ENCODE data around the gene PRDM2.

PRDM2 gene

GRCh38 chr1:13786541-13786940 is 86.6 kb downstream of the PRDM2 start:
- H3K4me3 ChIP-seq (ENCODE audit: low read depth, low read length) = no peak overlapping the region
- H3K9me3 ChIP-seq = no peaks in the 10 kb centered on the region
- no peaks in the 10 kb centered on the region; the same call in 1 of the 2 replicates for H3K36me3 ChIP-seq
- no peak for TF ChIP-seq CTCF (IDR thresholded peaks at IDR 0.05; ENCODE audit: low read depth, low read length)
- DNase-seq = no peak
- H3K4me1 ChIP-seq = no peaks in the 10 kb centered on the region
- H3K27me3 ChIP-seq = no peaks in the 10 kb centered on the region

DNA sequence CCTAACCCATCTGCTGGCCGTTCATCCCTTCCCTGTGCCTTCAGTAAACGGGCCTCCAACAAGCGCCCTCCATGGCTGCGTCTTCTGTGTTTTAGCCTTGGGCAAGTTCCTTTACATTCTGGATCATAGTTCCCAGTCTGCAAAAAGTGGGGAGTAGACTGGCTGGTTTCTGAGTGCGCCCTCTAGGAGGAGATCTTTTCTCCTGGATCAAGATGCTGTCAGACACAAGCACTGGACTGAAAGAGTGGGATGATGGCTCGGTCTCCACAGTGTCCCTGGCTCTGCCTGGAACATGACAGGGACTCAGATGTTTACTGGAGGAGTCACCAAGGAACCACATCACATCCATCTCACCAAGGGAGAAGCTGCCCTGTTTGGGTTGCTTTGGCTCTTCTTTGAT is 88.8 kb downstream of the PRDM2 start:
- no peaks in the 10 kb centered on the region for H3K4me1 ChIP-seq
- no peak for TF ChIP-seq CTCF (IDR thresholded peaks at IDR 0.05; ENCODE audit: low read depth, low read length)
- no peaks in the 10 kb centered on the region for H3K27me3 ChIP-seq
- H3K36me3 ChIP-seq = no peaks in the 10 kb centered on the region; the same call in 1 of the 2 replicates
- DNase-seq = no peak
- no peak overlapping the region for H3K4me3 ChIP-seq (ENCODE audit: low read depth, low read length)
- H3K9me3 ChIP-seq = no peaks in the 10 kb centered on the region

DNA sequence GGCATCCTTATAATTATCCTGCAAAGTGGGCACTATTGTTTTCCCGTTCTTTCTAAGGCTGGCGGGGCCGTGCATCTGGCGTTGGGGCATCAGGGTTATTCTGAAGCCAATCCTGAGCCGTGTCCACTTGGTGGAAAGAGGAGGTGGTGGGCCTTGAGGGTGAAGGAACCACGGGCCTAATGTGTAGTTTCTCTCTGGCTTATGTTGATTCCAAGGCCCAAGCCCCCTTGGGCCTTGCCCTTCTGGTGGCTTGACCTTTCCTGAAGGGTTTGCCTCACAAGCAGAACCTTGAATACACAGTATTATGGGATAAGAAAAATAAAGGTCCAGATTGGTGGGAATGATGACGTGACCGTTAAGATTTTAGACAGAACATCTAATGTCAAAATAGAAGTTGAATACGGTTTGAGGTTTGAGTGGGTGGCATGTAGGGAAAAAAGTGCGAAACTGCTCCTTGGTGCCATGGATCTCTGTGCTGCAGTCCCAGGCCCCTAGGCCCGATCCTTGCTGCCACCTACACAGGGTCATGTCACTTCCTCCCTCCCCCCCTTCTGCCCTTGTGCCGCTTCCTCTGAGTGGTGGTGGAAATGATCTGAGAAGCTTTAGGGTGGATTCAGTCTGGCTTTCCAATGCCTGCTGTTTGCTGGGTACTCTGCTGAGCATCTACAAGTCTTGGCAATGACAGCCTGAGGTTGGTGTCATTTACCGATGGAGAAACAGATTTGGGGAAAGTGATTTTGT is 90.5 kb downstream of the PRDM2 start:
- no peak for DNase-seq
- Histone ChIP-seq H3K27me3 (no peaks in the 10 kb centered on the region), H3K4me1 (no peaks in the 10 kb centered on the region), H3K9me3 (no peaks in the 10 kb centered on the region), H3K36me3 (no peaks in the 10 kb centered on the region; the same call in 1 of the 2 replicates), H3K4me3 (ENCODE audit: low read depth, low read length) (no peak overlapping the region)
- TF ChIP-seq CTCF (IDR thresholded peaks at IDR 0.05; ENCODE audit: low read depth, low read length) = no peak

DNA sequence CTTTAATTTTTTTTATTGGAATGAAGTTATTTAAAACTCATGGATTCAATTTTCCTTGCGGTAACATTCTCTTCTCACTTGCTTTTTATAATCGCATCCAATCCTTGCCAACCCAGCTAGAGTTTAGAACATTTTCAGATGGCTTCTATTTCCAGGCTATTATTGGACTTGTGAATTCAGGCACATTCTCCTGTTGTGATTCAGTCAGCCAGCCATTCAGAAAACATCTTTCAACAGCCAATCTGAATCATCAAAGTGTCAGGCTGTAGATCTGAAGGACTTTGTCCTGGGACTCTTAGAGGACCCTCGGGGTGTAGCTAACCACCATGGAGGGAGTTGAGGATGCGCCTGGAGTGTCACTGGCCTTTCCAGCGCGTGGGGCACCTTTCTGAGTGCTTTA is 92.4 kb downstream of the PRDM2 start:
- H3K4me3 ChIP-seq (ENCODE audit: low read depth, low read length) = no peak overlapping the region
- no peaks in the 10 kb centered on the region for H3K9me3 ChIP-seq
- no peaks in the 10 kb centered on the region for H3K27me3 ChIP-seq
- no peaks in the 10 kb centered on the region; the same call in 1 of the 2 replicates for H3K36me3 ChIP-seq
- no peak for TF ChIP-seq CTCF (IDR thresholded peaks at IDR 0.05; ENCODE audit: low read depth, low read length)
- H3K4me1 ChIP-seq = no peaks in the 10 kb centered on the region
- no peak for DNase-seq

GRCh38 chr1:13793088-13793730 is 93.2 kb downstream of the PRDM2 start:
- no peak for TF ChIP-seq CTCF (IDR thresholded peaks at IDR 0.05; ENCODE audit: low read depth, low read length)
- DNase-seq = no peak
- Histone ChIP-seq H3K36me3 (no peaks in the 10 kb centered on the region; the same call in 1 of the 2 replicates), H3K9me3 (no peaks in the 10 kb centered on the region), H3K27me3 (no peaks in the 10 kb centered on the region), H3K4me1 (no peaks in the 10 kb centered on the region), H3K4me3 (ENCODE audit: low read depth, low read length) (no peak overlapping the region)

Measured in BE2C (cell line).